ENCODE measurements around the gene PARP6.
"Not testable (repeated sequence)": the region's sequence is repeated elsewhere in the genome, so short reads cannot be mapped to it uniquely, and the experiment has no call there.

PARP6 gene

DNA sequence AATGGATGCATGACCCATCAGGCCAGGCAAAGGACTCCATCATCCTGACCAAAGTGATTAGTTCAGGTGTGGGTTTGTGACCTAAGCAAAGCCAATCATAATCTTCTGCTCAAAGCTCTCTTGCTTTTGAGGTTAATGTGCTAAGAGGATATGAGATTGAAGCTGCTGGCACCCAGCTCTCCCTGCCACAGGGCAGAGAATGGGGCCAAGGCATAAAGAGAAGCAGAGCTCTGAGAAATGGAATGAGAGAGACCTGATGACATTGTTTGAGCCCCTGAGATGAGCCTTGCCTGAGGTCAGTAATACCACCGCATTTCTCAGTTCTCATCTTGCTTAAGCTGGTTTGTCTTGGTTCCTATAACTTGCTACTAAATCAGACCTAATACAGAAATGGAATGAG lies 6.4 kb upstream of the PARP6 start:
- no peak for DNase-seq (ENCODE audit: low spot score)

DNA sequence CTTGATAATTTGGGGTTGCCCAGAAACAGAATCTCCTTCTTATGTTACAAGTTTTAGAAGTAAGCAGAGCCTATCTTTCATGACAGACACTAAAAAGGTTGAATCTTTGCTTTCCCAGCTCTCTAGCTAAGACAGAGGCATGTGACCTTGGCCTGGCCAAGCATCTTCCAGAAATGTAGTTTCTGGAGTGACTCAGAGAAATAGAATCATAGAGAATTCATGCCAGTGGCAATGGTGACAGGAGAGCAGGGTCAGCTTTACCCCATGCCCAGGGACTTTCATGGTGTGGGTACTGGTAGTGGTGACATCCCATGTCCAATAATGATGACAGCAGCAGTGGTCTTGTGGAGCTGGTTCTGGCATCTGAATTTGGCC lies 4.0 kb upstream of the PARP6 start:
- no peak for DNase-seq (ENCODE audit: low spot score)

DNA sequence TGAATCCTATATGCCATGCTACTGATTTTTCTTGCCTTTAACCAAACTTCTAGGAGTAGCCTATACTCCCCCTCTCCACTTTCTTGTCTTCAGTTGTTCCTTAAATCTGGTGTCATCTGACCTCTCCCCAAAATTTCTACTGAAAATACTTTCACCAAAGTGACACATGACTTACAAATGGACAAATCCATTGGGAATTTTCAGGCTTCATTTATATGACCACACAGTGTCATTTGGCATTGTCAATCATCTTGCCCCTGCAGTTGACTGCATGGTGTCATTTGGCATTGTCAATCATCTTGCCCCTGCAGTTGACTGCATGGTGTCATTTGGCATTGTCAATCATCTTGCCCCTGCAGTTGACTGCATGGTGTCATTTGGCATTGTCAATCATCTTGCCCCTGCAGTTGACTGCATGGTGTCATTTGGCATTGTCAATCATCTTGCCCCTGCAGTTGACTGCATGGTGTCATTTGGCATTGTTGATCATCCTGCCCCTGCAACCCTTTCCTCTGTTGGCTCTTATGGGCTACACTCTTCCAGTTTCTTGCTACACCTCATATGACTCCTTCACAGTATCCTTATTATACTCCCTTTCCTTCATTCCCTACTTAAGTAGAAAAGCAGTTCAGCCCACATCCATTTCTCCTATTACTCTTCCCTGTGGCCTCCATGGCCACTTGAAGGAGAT lies 3.4 kb upstream of the PARP6 start:
- not testable (repeated sequence) for DNase-seq (ENCODE audit: low spot score)

DNA sequence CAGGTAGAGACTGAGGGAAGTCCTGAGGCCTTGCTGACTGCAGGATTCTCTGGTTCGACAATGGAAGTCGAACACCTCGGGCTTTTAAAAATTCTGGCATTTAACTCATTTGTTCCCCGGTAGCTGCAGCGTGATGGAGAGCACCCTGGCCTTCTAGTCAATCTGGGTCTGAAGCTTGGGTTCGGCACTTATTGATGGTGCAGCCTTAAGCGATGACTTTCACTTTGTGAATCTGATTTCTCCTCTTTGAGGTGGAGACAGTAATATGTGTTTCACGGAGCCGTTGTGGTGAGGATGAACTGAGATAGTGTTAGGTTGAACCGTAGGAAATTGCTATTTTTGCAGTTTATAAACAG lies 621 bp upstream of the PARP6 start:
- no peak for DNase-seq (ENCODE audit: low spot score)

DNA sequence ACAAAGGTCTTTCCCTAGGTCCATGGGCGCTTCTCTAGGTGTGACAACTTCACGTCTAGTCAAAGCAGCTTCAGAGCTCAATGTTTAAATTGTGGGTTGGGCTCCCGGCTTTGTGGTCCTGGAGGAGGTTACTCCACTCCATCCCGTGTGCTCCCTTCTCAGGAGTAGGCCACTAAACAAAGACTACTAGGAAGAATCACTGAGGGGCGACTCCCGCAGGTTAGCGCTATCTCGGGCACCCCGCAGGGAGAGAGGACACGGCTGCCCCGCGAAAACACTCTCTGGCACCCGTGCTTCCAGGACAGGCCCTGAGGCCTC lies 500 bp downstream of the PARP6 start:
- no peak for DNase-seq (ENCODE audit: low spot score)

DNA sequence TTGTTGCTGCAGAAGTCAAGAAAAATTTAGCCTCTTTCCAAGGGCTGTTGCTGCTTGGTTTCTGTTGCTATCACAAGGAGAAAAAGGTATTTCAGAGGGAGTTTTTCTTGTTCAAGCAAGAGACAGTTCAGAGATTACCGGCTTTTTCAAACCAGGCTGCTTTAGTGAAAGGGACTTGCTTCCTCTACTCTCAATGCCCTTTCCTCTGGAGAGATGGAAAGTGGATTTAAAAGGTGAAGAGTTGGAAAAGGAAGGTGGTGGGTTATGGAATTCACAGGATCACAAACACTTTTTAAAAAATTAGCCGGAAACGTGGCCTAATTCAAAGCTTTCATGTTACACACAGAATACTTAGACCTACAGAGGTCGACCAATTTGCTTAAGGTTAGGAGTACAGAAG lies 1.1 kb downstream of the PARP6 start:
- no peak for DNase-seq (ENCODE audit: low spot score)

DNA sequence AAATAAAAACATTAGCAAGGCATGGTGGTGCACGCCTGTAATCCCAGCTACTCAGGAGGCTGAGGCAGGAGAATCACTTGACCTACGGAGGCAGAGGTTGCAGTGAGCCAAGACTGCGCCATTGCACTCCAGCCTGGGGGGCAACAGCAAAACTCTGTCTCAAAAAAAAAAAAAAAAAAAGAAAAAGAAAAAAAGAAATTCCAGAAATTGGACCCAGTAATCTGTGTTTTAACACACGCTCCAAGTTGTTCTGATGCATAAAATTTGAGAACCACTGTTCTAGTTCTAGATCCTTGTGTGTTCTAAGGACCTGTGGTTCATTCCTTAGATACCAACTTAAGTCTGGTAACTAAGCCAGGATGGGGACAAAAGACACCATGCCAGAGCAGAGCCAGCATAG lies 2.6 kb downstream of the PARP6 start:
- DNase-seq (ENCODE audit: low spot score), result no peak

DNA sequence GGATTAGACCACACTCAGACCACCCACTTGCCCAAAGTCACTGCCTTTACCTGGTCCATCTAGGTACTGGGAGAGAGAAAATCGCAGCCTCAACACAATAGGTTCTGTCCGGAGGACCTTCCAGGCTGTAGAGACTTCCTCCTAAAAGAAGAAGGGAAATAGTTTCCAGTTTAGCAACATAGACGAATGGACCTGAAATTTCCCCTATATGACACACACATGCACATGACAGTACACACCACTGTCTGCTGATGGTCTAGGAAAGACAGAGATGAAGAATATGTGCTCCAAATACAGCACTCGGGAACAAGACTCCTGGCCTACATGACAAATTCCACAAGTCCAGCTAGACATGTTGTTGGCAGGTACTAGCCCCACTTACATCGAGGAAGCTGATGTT lies 7.3 kb downstream of the PARP6 start:
- DNase-seq (ENCODE audit: low spot score), result no peak

DNA sequence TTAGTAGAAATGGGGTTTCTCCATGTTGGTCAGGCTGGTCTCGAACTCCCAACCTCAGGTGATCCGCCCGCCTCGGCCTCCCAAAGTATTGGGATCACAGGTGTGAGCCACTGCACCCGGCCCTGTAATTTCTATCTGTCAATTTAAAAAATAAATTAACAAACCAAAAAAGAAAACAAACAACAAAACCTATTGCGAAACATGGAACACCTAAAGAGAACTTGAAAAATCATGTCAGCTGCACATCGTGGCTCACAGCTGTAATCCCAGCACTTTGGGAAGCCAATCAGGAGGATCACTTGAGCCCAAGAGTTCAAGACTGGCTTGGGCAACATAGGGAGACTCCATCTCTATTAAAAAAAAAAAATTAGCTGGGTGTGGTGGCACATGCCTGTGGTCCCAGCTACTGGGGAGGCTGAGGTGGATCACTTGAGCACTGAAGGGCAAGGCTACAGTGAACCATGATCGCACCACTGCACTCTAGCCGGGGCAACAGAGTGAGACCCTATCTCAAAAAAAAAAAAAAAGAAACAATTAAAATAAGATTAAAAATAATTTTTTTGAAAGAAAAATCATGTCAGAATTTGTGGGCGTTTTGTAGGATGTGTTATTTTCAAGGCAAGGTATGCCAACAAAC lies 19.6 kb downstream of the PARP6 start:
- no peak for DNase-seq (ENCODE audit: low spot score)

DNA sequence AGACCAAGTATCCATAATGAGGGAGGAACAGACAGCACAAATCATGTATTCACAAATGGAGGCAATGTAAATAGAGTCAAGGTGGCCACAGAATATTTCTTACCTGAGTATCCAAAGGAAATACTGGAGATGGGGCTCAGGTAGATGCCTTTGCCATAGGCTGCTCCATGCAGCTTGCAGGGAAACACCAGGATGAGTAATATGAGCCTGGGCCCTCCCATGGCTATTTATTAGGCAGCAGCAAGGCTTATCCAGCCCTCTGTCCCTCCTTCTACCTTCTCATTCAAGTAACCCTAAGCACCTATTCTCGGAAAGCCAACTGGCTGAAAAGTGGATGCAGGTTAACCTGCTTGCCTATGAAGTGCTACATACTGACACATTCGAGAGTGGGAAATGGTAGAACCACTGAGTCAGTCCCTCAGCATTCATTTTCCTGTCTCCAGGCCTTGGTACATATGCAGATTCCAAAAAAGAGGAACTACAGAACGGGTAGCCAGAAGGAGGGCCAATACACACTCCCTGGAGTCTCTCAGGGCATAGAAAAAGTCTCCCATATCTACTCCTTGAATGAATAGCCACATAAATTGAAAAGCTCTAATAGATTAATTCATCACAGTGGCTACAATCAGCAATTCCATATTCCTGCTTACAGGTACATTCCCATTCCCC lies 23.1 kb downstream of the PARP6 start:
- no peak for DNase-seq (ENCODE audit: low spot score)

DNA sequence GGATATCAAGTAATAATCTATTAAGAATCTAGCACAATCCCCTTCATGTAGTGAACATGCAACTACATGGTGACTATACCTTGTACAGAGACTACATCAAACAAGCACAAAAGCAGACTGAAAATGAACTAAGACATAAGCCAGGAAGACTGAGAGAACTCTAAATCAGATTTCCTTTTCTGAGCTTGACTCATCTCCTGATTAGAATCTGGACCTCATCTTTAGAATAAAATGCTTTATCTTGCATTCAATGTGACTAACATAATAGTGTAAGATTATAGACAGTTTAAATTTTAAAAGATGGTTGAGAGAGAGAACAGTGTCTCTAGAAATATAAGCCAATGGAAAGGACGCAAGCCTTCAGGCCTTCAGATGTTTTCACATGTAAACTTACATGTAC lies 23.8 kb downstream of the PARP6 start:
- no peak for DNase-seq (ENCODE audit: low spot score)

DNA sequence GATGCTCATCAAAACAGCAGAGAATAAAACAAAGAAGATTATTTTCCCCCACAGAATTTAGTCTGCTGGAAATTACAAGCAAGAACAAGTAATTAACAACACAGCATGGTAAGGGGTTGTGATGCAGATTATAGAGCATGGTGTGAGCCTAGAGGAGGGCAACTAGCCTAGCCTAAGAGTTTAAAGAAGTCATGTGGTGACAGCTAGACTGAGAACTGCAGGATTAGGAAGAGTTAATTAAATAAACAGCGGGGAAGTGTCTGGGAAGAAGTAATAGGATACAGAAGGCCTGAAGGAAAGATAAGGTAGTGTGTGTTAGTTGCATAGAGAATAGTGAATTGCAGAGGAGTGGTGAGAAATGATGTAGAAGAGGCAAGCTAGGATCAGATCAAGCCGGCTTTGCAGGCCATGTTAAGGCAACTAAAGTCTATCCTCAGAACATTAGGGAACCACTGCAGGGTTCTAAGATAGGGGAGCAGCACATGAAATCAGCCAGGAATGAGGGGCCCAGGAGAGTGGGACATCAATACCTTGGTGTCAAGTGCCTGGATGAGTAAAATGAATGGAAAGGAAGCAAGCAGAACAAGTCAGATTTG lies 29.5 kb downstream of the PARP6 start:
- DNase-seq (ENCODE audit: low spot score), result no peak

DNA sequence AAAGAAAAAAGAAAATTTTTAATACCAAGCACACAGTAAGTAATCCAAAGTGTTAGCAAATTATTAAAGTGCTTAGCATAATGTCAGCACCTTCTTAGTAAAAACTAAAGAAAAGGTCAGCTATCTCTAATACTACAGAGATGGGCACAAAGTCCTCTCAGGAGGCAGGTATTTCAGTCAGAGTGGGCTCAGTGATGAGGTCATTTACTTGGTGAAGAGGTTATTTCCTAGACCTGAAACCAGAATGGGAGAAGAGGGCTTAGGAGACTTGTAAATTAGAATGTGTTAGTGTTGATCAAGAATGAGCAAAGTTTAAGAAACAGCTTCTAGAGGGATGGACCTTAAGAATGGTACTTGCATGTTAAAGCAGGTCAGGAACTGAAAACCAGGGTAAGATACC lies 32.7 kb downstream of the PARP6 start:
- DNase-seq (ENCODE audit: low spot score), result no peak

DNA sequence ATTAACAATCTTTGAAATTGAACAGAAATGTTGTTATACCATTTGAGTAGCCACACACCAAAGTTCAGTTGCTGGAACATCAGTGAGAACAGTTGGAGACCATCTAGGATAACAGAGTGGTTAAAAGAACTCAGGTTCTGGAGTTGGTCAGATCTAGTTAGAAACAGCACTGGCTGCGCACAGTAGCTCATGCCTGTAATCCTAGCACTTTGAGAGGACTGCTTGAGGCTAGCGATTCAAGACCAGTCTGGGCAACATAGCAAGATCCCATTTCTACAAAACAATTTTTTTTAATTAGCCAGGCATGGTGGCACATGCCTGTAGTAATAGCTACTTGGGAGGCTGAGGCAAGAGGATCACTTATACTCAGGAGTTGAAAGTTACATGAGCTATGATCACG lies 33.8 kb downstream of the PARP6 start:
- no peak for DNase-seq (ENCODE audit: low spot score)

DNA sequence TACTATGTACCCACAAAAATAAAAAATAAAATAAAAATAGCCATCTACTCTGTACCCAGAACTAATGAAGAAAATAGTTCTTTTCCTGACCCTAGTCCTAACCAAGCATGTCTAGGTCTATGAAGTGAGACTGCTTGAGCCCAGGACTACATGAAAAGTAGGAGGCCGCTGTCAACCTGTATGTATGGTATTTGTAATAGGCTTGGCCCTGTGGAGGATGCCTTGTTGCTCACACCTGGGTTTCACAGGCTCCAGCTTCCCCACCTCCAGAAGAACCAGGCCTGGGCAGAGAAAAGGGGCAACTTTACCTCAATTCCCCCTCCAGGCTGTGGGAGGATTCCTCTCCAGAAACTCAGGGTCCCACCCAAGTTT lies 34.5 kb downstream of the PARP6 start:
- DNase-seq (ENCODE audit: low spot score), result no peak

DNA sequence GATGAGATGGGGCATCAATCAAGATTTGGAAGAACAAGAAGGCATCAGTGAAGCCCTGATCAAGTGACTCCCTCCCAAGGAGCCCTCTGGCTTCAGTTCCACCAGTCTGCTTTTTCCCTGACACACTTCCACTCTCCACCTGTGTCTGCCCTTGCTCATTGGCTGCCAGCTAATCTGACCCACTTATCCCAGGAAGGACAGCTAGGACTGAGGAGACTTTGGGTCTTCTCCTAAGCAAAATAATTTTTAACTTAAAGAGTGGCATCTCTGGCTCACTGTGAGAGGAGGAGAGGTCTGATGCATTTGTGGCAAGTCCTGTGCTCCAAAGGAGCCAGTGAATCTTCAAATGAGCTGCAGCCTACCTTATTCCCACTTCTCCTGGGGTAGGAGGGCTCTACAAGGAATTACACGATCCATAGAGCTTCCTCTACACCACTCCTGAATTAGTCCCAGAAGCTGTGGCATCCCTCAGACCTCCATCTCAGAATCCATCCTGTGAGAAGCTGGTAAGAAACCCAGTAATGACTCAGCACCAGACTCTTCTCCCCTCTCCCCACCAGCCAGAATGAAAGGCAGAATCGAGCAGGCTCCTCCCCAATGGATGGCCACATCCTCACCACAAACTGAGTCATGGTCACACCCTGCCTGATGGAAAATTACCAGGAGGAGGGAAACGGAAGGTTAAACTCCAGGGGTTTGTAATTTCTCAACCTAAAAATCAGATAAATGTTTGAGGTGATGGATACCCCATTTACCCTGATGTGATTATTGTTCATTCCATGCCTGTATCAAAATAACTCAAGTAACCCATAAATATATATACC lies 35.1 kb downstream of the PARP6 start:
- no peak for DNase-seq (ENCODE audit: low spot score)

DNA sequence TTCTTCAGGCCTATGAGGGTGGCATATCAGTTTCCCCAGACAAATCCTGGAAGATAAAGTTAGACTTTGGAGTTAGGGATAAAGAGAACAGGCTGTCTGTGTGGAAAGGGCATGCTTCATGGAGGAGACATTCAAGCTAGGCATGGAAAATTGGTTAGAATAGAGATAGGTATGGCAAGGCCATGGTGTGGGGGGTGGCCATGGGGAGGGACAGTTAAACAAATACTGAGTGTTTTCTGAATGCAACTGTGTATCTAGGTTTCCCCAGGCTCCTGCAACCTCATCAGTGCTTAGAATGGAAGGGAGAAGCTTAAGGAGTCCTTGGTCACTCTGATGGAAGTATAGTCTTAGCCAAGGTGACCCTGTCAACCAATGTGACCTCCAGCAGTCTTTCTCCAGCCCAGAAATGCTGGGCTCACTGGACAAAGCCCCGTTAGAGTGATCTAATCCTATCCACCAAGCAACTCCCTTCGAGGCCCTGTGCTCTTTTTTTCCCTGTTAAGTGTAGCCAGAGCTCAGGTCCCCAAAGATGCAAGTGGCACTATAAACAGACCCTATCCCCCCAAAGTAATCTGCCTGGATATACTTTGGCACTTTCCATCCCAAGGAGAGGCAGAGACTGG lies 35.9 kb downstream of the PARP6 start:
- no peak for DNase-seq (ENCODE audit: low spot score)

DNA sequence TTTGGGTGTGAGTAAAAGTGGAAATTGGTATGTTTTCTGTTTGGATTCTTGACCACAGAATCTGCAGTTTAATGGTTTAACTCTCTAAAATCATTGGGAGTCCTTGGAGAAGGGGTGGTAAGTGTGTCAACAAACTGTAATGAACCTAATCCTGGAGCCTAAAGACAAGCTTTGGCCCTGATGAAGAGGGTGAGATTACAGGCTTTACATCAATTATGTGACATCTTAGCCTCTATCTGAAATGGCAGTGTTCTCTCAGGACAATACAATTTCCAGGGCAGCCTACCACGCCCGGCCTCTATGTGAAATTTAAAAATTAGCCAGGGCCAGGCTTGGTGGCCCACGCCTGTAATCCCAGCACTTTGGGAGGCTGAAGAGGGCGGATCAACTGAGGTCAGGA lies 37.1 kb downstream of the PARP6 start:
- DNase-seq (ENCODE audit: low spot score), result no peak

DNA sequence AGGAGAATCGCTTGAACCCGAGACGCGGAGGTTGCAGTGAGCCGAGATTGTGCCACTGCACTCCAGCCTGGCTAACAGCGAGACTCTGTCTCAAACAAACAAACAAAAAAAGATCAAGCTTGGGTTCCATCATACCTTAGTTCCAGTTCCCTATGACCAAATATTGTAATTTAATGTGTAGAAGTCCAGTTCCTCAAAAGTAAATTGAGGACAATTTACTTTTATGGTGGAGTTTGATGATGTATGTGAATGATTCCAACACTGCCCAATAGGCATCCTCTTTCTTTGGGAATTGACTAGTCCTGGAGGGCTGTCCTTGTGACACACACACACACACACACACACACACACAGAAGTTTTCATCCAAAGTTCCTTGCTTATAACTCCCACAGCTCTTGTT lies 38.6 kb downstream of the PARP6 start:
- DNase-seq (ENCODE audit: low spot score), result no peak

DNA sequence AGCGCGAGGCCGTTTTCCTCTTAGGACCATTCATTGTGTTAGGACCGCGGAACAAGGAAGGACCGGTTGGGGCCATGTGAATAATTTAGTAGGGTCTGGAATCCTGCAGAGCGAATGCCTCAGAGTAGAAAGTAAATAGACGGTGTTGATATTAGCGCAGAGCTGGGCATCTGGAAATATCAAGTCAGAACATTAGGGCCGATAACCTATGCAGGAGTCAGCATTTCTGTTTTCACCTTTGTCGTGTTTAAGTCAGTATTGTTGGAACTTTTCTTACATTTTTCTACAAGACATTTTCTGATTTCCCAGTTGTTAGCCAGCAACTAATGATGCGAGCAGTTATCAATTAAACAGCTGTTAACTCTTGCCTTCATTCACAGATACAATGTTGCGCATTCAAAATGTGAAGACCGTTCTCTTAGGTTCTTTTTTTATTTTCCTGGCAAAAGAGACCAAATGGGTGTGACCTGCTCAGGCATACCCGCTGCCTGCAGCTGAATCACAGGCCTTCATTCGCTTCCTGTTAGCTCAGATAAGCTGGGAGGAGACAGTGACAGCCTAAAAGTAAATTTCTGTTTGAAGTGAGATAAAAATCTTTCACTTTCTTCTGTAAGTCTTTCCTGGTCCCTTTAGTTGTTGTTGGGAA lies 40.4 kb downstream of the PARP6 start:
- DNase-seq (ENCODE audit: low spot score), result no peak

DNA sequence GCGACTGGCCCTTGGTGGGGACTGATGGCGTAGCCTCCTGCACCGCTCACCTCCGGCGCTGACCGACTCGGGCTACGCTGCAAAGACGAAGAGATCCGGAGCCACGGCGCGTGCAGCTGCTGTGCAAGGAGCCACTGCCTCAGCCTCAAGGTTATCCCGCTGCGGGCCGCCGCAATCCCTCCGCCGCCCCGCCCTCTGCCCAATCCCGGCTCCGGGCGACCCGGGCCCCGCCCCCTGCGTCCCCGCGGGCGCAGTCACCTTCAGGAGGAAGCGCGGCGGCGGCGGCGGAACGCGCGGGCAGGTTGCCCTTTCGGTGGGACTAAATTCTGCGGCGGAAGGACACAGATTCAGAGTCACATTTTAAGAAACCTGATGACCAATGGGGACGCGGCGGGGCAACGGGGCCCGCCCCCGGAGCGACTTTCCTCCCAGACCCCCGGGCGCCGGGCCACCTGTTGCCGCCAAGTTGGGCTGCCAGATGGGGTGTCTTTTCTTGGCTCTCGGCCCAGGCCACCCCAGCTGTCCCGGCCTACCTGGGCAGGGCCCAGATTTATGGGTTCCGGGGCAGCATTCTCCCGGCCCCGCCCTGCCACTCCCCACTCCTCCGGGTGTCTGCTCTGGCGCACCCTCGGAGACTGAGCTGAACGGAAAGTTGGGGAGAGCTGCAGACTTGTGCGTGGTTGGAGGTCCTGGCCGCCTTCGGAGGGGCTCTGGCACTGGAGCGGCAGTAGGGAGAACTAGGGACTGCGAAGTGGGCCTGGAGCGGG lies 41.1 kb downstream of the PARP6 start, which contains the start of gene PKM:
Gene PKM (minus strand): TSS at position 125 of the 767 bp plus-strand sequence. CDS start 12,093 bp downstream, outside the sequence.
- DNase-seq (ENCODE audit: low spot score), result peak; percentile 90
